Right lobe of liver (tissue), 6 donors: ENCODE measurements around the gene HOXC11. TPM values are rescaled to one million over a fixed set of nuclear protein-coding genes. Genes with fewer than 3 reads are reported as not detected.

Source experiments
- ATAC-seq, 4 donors: fragments of 200-7000 bp; cut with Tn5 transposase; one replicate each; pipeline ENCODE4 v1.9.1; 2020; ENCODE audit warnings: mild to moderate bottlenecking in 4 of 4, moderate library complexity in 4 of 4
- DNase-seq, 3 donors: peaks; one replicate each; pipeline ENCODE4 v3.0.0-alpha.2; 2020
- H3K27ac ChIP-seq, 3 donors: fragments of 200-600 bp; one replicate each; pipeline ENCODE4 v1.8.0; 2022
- H3K27me3 ChIP-seq, 2 donors: fragments of 200-600 bp; one replicate each; pipeline ENCODE4 v1.8.0; 2022
- H3K36me3 ChIP-seq, 4 donors: fragments of 200-600 bp; sonication (generic) in 1 of 4; one replicate each; pipeline versions ENCODE4 v1.5.1 to v1.8.0; 2017 to 2022; ENCODE audit warnings: control low read depth in 1 of 4
- H3K4me1 ChIP-seq, 4 donors: fragments of 200-600 bp; sonication (generic) in 1 of 4; one replicate each; pipeline versions ENCODE4 v1.5.1 to v1.8.0; 2017 to 2022; ENCODE audit warnings: control low read depth in 1 of 4
- H3K4me3 ChIP-seq, 3 donors: fragments of 200-600 bp; one replicate each; pipeline ENCODE4 v1.8.0; 2022
- H3K9me3 ChIP-seq, 4 donors: fragments of 200-600 bp; sonication (generic) in 1 of 4; one replicate each; pipeline versions ENCODE4 v1.5.1 to v1.8.0; 2017 to 2022; ENCODE audit warnings: control low read depth in 1 of 4
- POLR2A ChIP-seq: fragments of 450-650 bp; IDR thresholded peaks from one replicate; pipeline ENCODE4 v1.6.1; 2017; ENCODE audit warnings: antibody characterized with exemption, mild to moderate bottlenecking
- WGBS: methylation state at CpG from one replicate; pipeline ENCODE4 v1.1.6; 2018; ENCODE audit warnings: low coverage, low lambda C conversion rate; ENCODE audit not compliant: insufficient coverage; ENCODE audit errors: missing lambda C conversion rate; 5-methylcytosine and 5-hydroxymethylcytosine counted together
- intact Hi-C, 2 donors: fragments of 100-400 bp; cut with DNase I; formaldehyde crosslinking; loops; one replicate each; pipeline versions ENCODE4 v1.11.2 to v1.14.1; 2022
- total RNA-seq, 6 experiments: library from RNA; depleted of rRNA in 2 of 6; stranded (reverse); fragments of >200 nt in 2 of 6; fragmentation: NEBNext Ultra II Directional in 3 of 6; extraction: Animal tissue kit (Norgen Biotek cat#: 25700) in 3 of 6; gene quantifications; one replicate each; pipeline versions ENCODE4 v1.1.0 to v1.2.4, GENCODE V29; 2016 to 2023
- TF ChIP-seq, protein P1 (sequence below), 4 donors: fragments of 200-600 bp in 3 of 4; fragments of 450-650 bp in 1 of 4; IDR thresholded peaks; one replicate each; pipeline versions ENCODE4 v1.5.1 to v1.8.0; 2016 to 2022; ENCODE audit warnings: antibody characterized with exemption in 4 of 4, mild to moderate bottlenecking in 2 of 4
- donor health status: DM: no; HTN: yes; CAD: no.
- donor health status: DM: no; HTN: no; CAD: no.
- donor health status: DM: no; HTN: no; CAD: no.
- donor health status: DM: no; HTN: yes; CAD: no.
- donor health status: DM: no; HTN: yes; CAD: no.

Gene HOXC11
- total RNA-seq, 6 experiments from 2014 or later, result not detected

DNA sequence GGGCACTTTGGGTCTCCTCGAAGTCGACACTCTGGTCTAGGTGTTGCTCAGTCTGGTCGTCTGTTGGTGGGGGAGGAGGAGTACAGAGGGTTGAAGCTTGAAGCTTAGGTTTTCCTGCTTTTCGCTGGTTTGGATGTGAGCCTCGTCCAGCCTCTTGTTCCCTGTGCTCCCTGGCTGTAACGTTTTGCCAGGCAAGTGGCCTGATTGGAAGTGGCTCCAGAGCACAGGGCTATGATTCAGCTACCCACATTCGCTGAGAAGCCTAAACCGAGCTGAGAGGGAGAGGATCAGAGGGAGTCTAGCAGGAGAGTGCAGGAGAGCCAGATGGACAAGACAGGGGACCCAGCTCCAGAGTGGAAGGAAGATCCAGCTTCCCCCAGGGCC lies 18.1 kb downstream of the HOXC11 start:
- H3K36me3 ChIP-seq, result no peaks in the 10 kb centered on the region
- no peak overlapping the region for H3K4me3 ChIP-seq
- ATAC-seq, result no peak
- no peak for TF ChIP-seq POLR2A
- TF ChIP-seq, protein P1, sequence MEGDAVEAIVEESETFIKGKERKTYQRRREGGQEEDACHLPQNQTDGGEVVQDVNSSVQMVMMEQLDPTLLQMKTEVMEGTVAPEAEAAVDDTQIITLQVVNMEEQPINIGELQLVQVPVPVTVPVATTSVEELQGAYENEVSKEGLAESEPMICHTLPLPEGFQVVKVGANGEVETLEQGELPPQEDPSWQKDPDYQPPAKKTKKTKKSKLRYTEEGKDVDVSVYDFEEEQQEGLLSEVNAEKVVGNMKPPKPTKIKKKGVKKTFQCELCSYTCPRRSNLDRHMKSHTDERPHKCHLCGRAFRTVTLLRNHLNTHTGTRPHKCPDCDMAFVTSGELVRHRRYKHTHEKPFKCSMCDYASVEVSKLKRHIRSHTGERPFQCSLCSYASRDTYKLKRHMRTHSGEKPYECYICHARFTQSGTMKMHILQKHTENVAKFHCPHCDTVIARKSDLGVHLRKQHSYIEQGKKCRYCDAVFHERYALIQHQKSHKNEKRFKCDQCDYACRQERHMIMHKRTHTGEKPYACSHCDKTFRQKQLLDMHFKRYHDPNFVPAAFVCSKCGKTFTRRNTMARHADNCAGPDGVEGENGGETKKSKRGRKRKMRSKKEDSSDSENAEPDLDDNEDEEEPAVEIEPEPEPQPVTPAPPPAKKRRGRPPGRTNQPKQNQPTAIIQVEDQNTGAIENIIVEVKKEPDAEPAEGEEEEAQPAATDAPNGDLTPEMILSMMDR (IDR thresholded peaks at IDR 0.05), result no peak
- intact Hi-C loops, result no loop called here
- no peak for DNase-seq
- peaks cover 0 to 18% (median 2%) of the 10 kb centered on the region in 4 donors for H3K4me1 ChIP-seq
- peaks cover 4 to 69% of the 10 kb centered on the region in 2 donors for H3K27me3 ChIP-seq
- no peaks in the 10 kb centered on the region for H3K9me3 ChIP-seq
- 1% methylated on average over 6 of the region's 8 CpGs for WGBS
- no peak overlapping the region for H3K27ac ChIP-seq

DNA sequence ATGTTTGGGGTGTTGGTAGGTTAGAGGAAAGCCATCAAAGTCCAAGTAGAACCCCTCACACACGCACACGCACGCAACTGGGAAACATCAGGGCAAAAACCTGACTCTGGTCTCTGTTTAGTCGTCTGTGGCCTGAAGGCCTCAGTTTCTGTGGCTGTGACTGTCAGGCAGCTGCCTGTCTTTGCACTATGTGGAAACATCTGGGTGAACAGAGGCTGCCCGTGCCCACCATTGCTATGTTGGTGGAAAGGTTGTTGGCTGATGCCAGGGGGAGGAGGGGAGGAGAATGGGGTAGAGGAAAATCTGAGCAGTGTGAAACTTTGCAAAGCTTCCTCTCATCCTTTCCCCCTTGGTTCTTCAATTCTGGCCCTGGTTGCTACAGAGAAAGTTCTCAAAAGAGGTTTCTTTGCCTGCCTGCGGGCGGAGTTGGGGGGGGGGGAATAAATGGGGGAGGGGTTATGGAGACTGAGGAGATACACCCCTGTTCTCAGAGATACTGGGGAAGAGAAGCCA lies 19.5 kb downstream of the HOXC11 start:
- DNase-seq (no peak), ATAC-seq (no peak)
- 23% methylated on average over 7 of the region's 7 CpGs for WGBS
- no peak overlapping the region for H3K27ac ChIP-seq
- intact Hi-C loops, result no loop called here
- TF ChIP-seq, protein P1 (IDR thresholded peaks at IDR 0.05), result no peak
- no peak for TF ChIP-seq POLR2A
- H3K4me3 ChIP-seq, result no peak overlapping the region
- no peaks in the 10 kb centered on the region for H3K36me3 ChIP-seq
- H3K4me1 ChIP-seq, result peaks cover 0 to 17% (median 2%) of the 10 kb centered on the region in 4 donors
- H3K9me3 ChIP-seq, result no peaks in the 10 kb centered on the region
- peaks cover 3 to 68% of the 10 kb centered on the region in 2 donors for H3K27me3 ChIP-seq

DNA sequence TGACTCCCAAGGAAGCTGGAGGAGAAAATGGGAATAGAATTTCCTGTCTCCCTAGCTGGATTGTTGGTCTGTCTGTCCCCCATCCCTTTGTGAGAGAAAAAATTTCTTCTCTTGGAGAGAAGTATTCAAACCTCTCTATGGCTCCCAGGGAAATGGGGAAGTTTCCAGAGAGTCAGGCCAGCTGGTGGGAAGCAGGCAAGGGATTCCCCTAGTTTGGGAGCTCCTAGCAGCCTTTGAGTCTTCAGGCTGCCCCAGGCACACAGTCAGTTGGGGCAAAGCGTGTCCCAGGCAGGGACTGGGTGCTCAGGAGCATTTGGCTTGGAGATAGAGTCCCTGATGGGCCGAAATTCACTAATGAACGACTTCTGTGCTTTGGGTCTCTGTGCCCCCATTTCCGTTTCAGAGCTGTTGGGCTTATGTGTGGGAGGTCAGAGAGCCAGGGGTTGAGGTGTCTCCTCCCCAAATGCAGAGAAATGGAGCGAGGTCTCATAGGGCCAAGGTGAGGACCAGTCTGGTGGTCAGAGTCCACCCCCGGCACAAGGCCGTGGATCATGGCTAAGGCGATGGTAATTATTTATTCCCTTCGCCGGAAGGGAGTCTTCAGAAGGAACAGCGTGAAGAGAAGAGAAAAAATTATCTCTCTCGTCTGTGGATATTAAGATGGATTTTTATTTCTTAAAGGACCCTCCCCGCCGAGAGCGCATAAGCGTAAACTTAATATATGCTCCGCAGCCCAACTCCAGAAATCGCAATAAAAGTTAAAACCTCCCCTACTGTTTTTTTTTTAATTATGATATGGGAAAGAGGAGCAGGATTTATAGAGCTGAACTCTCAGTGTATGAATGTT lies 20.5 kb downstream of the HOXC11 start:
- TF ChIP-seq, protein P1 (IDR thresholded peaks at IDR 0.05), result no peak
- no peak for TF ChIP-seq POLR2A
- Histone ChIP-seq H3K36me3 (no peaks in the 10 kb centered on the region), H3K27ac (no peak overlapping the region), H3K4me1 (peaks cover 0 to 17% (median 2%) of the 10 kb centered on the region in 4 donors), H3K9me3 (no peaks in the 10 kb centered on the region), H3K4me3 (no peak overlapping the region), H3K27me3 (peaks cover 3 to 63% of the 10 kb centered on the region in 2 donors)
- intact Hi-C loops, result no loop called here
- ATAC-seq, result no peak
- no peak for DNase-seq
- WGBS, result 28% methylated on average over 17 of the region's 18 CpGs

DNA sequence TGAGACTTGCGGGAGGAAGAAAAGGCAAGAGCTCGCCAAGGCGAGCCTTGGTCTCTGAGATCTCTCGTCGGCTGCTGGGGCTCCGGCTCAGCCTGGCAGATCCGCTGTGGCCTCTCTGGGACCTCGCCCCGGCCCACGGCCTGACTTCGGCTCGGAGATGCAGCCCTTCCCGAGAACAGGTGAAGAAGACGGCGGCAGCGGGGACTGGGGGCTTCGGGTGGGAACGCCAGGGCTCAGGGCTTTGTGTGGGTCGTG lies 21.0 kb downstream of the HOXC11 start:
- no peak for ATAC-seq
- intact Hi-C loops, result no loop called here

More for the DNA sequence above, 21.0 kb downstream of the HOXC11 start:
- Histone ChIP-seq H3K4me1 (peaks cover 0 to 17% (median 2%) of the 10 kb centered on the region in 4 donors), H3K27ac (no peak overlapping the region), H3K9me3 (no peaks in the 10 kb centered on the region), H3K27me3 (peaks cover 3 to 60% of the 10 kb centered on the region in 2 donors), H3K4me3 (no peak overlapping the region), H3K36me3 (no peaks in the 10 kb centered on the region)
- TF ChIP-seq POLR2A, result no peak
- TF ChIP-seq, protein P1 (IDR thresholded peaks at IDR 0.05), result no peak
- no peak for DNase-seq
- 12% methylated on average over 9 of the region's 19 CpGs for WGBS
